HS-5 (cell line): ENCODE data around the gene PPP2R5E.

Experiments
- DNase-seq: peaks from one replicate; pipeline ENCODE4 v3.0.0-alpha.2; 2012; ENCODE audit warnings: low read depth

The PPP2R5E gene

GRCh38 chr14:63472986-63473788 lies 70.0 kb downstream of the PPP2R5E start:
- DNase-seq, result no peak

- peak; percentile 56 for DNase-seq
These were observed 72.0 kb downstream of the PPP2R5E start for GRCh38 chr14:63470962-63471793.

- no peak for DNase-seq
These were observed 74.9 kb downstream of the PPP2R5E start for GRCh38 chr14:63468294-63468693.

- DNase-seq, result no peak
These were observed 75.6 kb downstream of the PPP2R5E start for GRCh38 chr14:63467440-63468072.

GRCh38 chr14:63465347-63465746 lies 77.8 kb downstream of the PPP2R5E start:
- DNase-seq, result no peak

GRCh38 chr14:63460680-63461369 lies 82.4 kb downstream of the PPP2R5E start:
- DNase-seq, result no peak

- no peak for DNase-seq
These were observed 83.4 kb downstream of the PPP2R5E start for GRCh38 chr14:63459738-63460137.

GRCh38 chr14:63457498-63457897 lies 85.7 kb downstream of the PPP2R5E start:
- no peak for DNase-seq

- no peak for DNase-seq
These were observed 88.1 kb downstream of the PPP2R5E start for GRCh38 chr14:63454863-63455622.

GRCh38 chr14:63454436-63454835 lies 88.7 kb downstream of the PPP2R5E start:
- no peak for DNase-seq

- DNase-seq, result no peak
These were observed 89.7 kb downstream of the PPP2R5E start for GRCh38 chr14:63453443-63453936.

GRCh38 chr14:63452796-63453195 lies 90.4 kb downstream of the PPP2R5E start:
- DNase-seq, result no peak

GRCh38 chr14:63448841-63449240 lies 94.3 kb downstream of the PPP2R5E start:
- DNase-seq, result no peak

- DNase-seq, result no peak
These were observed 98.6 kb downstream of the PPP2R5E start for GRCh38 chr14:63444588-63444987.

GRCh38 chr14:63443988-63444387 lies 99.2 kb downstream of the PPP2R5E start:
- no peak for DNase-seq

GRCh38 chr14:63443361-63443760 lies 99.8 kb downstream of the PPP2R5E start:
- DNase-seq, result no peak

- peak; percentile 65 for DNase-seq
These were observed 105.0 kb downstream of the PPP2R5E start for GRCh38 chr14:63438065-63438757.

GRCh38 chr14:63436286-63437098 lies 106.7 kb downstream of the PPP2R5E start:
- DNase-seq, result no peak

GRCh38 chr14:63435838-63436237 lies 107.3 kb downstream of the PPP2R5E start:
- no peak for DNase-seq

- no peak for DNase-seq
These were observed 108.0 kb downstream of the PPP2R5E start for GRCh38 chr14:63435204-63435603.
